Measurements from ENCODE around the gene STARD6. TPM values are rescaled to one million over a fixed set of nuclear protein-coding genes. Genes with fewer than 3 reads are reported as not detected.
"Not testable (repeated sequence)": the region's sequence is repeated elsewhere in the genome, so short reads cannot be mapped to it uniquely, and the experiment has no call there.

The STARD6 gene
- polyA plus RNA-seq, 1 of the 3 experiments (the other 2 are of a cell fraction): not detected

- TF ChIP-seq POLR2AphosphoS5 (IDR thresholded peaks at IDR 0.05; ENCODE audit: low read depth, low read length) (no peak), RAD21 (IDR thresholded peaks at IDR 0.05; ENCODE audit: low read length) (no peak), GABPA (IDR thresholded peaks at IDR 0.05; ENCODE audit: low read depth) (no peak), MEF2A (IDR thresholded peaks at IDR 0.05; ENCODE audit: borderline replicate concordance, low read depth) (no peak), TAF1 (IDR thresholded peaks at IDR 0.05; ENCODE audit: borderline replicate concordance, low read depth, low read length) (no peak), NRF1 (IDR thresholded peaks at IDR 0.05; ENCODE audit: low read depth, low read length) (no peak)
- no peak overlapping the region for H3K9ac ChIP-seq
Measured at GRCh38 chr18:54323561-54323960, 34.1 kb downstream of the STARD6 start.

GRCh38 chr18:54316071-54316820 lies 41.4 kb downstream of the STARD6 start:
- H3K79me2 ChIP-seq (ENCODE audit: insufficient read depth): no peaks in the 10 kb centered on the region
- ChIA-PET CTCF (interaction anchor here (0.7 kb wide), 1 partner anchor 22 kb away, joined by 3 read pairs; no protein-coding TSS in a partner anchor), POLR2A (no interaction called here)
- no peak overlapping the region for H3K9ac ChIP-seq
- TF ChIP-seq POLR2AphosphoS5 (IDR thresholded peaks at IDR 0.05; ENCODE audit: low read depth, low read length): no peak
- TF ChIP-seq TEAD4 (IDR thresholded peaks at IDR 0.05; ENCODE audit: borderline replicate concordance, insufficient read depth): no peak
- no peak for TF ChIP-seq MEF2A (IDR thresholded peaks at IDR 0.05; ENCODE audit: borderline replicate concordance, low read depth)
- TF ChIP-seq CHD2 (IDR thresholded peaks at IDR 0.05; ENCODE audit: low read length, partially characterized antibody): no peak
- TF ChIP-seq SMC3 (IDR thresholded peaks at IDR 0.05; ENCODE audit: low read depth, low read length): no peak
- no peak overlapping the region for H3K4me3 ChIP-seq (ENCODE audit: low read depth in 2 of 2, low read length in 1 of 2)
- DNase-seq: no peak
- H3K27ac ChIP-seq (ENCODE audit: low read depth in 2 of 2, low read length in 1 of 2): no peak overlapping the region
- H3K27me3 ChIP-seq (ENCODE audit: insufficient read depth): no peaks in the 10 kb centered on the region
- H3K36me3 ChIP-seq (replicated peaks in 1 of 2; ENCODE audit: control insufficient read depth in 1 of 2, insufficient read depth in 2 of 2, low read length in 1 of 2): no peaks in the 10 kb centered on the region
- no peaks in the 10 kb centered on the region for H3K9me2 ChIP-seq
- no peaks in the 10 kb centered on the region for H3F3A ChIP-seq (replicated peaks; ENCODE audit: insufficient read depth)
- no peak overlapping the region for H2AFZ ChIP-seq (ENCODE audit: low read depth)
- H3K4me2 ChIP-seq: no peak overlapping the region
- H3K4me1 ChIP-seq (ENCODE audit: control insufficient read depth in 1 of 2, insufficient read depth in 2 of 2, low read depth in 1 of 2, low read length in 1 of 2): no peaks in the 10 kb centered on the region
- no peaks in the 10 kb centered on the region for H3K9me3 ChIP-seq
- no peaks in the 10 kb centered on the region for H4K20me1 ChIP-seq (ENCODE audit: insufficient read depth)

More at GRCh38 chr18:54323561-54323960, 34.1 kb downstream of the STARD6 start:
- no peaks in the 10 kb centered on the region for H3K36me3 ChIP-seq (replicated peaks in 1 of 2; ENCODE audit: control insufficient read depth in 1 of 2, insufficient read depth in 2 of 2, low read length in 1 of 2)
- no peaks in the 10 kb centered on the region for H3K79me2 ChIP-seq (ENCODE audit: insufficient read depth)
- ChIA-PET CTCF (interaction anchor here (1.0 kb wide), 2 partner anchors 54 to 69 kb away, joined by 3 to 4 read pairs; no protein-coding TSS in a partner anchor), POLR2A (no interaction called here)
- H3F3A ChIP-seq (replicated peaks; ENCODE audit: insufficient read depth): no peaks in the 10 kb centered on the region
- no peaks in the 10 kb centered on the region for H3K9me2 ChIP-seq
- H4K20me1 ChIP-seq (ENCODE audit: insufficient read depth): no peaks in the 10 kb centered on the region
- H3K9me3 ChIP-seq: no peaks in the 10 kb centered on the region
- H3K4me3 ChIP-seq (ENCODE audit: low read depth in 2 of 2, low read length in 1 of 2): no peak overlapping the region
- DNase-seq: no peak
- H3K4me2 ChIP-seq: no peak overlapping the region
- H3K27me3 ChIP-seq (ENCODE audit: insufficient read depth): no peaks in the 10 kb centered on the region
- no peak overlapping the region for H2AFZ ChIP-seq (ENCODE audit: low read depth)
- H3K4me1 ChIP-seq (ENCODE audit: control insufficient read depth in 1 of 2, insufficient read depth in 2 of 2, low read depth in 1 of 2, low read length in 1 of 2): peaks cover 0 to 6% of the 10 kb centered on the region in 2 experiments; a peak in 1 of 4 replicates
- H3K27ac ChIP-seq (ENCODE audit: low read depth in 2 of 2, low read length in 1 of 2): no peak overlapping the region

GRCh38 chr18:54309564-54309963 lies 48.1 kb downstream of the STARD6 start:
- H3K36me3 ChIP-seq (replicated peaks in 1 of 2; ENCODE audit: control insufficient read depth in 1 of 2, insufficient read depth in 2 of 2, low read length in 1 of 2); H3K9me2 ChIP-seq; H3K4me2 ChIP-seq; H3K9ac ChIP-seq; H3K79me2 ChIP-seq (ENCODE audit: insufficient read depth); H3K4me1 ChIP-seq (ENCODE audit: control insufficient read depth in 1 of 2, insufficient read depth in 2 of 2, low read depth in 1 of 2, low read length in 1 of 2); H4K20me1 ChIP-seq (ENCODE audit: insufficient read depth); H3K4me3 ChIP-seq (ENCODE audit: low read depth in 2 of 2, low read length in 1 of 2); H3K9me3 ChIP-seq; H3K27me3 ChIP-seq (ENCODE audit: insufficient read depth); POLR2A ChIA-PET; H2AFZ ChIP-seq (ENCODE audit: low read depth); DNase-seq; H3F3A ChIP-seq (replicated peaks; ENCODE audit: insufficient read depth); H3K27ac ChIP-seq (ENCODE audit: low read depth in 2 of 2, low read length in 1 of 2): not testable (repeated sequence)
- CTCF ChIA-PET: interaction anchor here (1.1 kb wide), 1 partner anchor 10 kb away, joined by 4 read pairs; no protein-coding TSS in a partner anchor
- WGBS (ENCODE audit: low lambda C conversion rate): 70% methylated on average over 5 of the region's 8 CpGs

All from SK-N-SH (cell line).